GM20000 (cell line): ENCODE data around the gene CREBBP.

Source experiments
- DNase-seq: peaks from one replicate; pipeline ENCODE4 v3.0.0; 2012; ENCODE audit warnings: low spot score
- TF ChIP-seq, protein P1 (sequence below): IDR thresholded peaks from 2 replicates; pipeline ENCODE4 v1.5.1; 2012; ENCODE audit warnings: mild to moderate bottlenecking, control low read depth; ENCODE audit errors: extremely low read depth, missing control alignments

Gene CREBBP

GRCh38 chr16:3759736-3760135 is 120.8 kb downstream of the CREBBP start:
- TF ChIP-seq, protein P1, sequence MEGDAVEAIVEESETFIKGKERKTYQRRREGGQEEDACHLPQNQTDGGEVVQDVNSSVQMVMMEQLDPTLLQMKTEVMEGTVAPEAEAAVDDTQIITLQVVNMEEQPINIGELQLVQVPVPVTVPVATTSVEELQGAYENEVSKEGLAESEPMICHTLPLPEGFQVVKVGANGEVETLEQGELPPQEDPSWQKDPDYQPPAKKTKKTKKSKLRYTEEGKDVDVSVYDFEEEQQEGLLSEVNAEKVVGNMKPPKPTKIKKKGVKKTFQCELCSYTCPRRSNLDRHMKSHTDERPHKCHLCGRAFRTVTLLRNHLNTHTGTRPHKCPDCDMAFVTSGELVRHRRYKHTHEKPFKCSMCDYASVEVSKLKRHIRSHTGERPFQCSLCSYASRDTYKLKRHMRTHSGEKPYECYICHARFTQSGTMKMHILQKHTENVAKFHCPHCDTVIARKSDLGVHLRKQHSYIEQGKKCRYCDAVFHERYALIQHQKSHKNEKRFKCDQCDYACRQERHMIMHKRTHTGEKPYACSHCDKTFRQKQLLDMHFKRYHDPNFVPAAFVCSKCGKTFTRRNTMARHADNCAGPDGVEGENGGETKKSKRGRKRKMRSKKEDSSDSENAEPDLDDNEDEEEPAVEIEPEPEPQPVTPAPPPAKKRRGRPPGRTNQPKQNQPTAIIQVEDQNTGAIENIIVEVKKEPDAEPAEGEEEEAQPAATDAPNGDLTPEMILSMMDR = no peak
- DNase-seq = no peak

GRCh38 chr16:3756113-3756512 is 124.4 kb downstream of the CREBBP start:
- DNase-seq = no peak
- TF ChIP-seq, protein P1 = no peak

DNA sequence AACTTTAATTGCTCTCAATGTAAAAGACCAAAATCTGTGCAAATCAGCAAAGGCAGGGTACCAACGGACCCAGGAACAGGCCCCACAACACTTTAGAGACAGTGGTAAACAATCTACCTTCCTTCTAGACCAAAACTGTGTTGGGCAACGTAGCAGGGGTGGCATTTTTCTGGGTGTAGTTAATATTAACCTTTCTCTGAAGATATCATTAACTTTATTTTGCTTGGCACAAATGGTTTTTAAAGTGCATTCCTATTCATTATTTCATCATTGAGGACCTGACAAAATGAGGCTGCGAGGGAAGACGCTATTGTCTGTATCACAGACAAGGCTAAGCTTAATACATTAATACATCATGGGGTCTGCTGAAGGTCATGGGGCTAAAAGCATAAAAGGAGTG is 125.3 kb downstream of the CREBBP start:
- TF ChIP-seq, protein P1 = no peak
- no peak for DNase-seq

DNA sequence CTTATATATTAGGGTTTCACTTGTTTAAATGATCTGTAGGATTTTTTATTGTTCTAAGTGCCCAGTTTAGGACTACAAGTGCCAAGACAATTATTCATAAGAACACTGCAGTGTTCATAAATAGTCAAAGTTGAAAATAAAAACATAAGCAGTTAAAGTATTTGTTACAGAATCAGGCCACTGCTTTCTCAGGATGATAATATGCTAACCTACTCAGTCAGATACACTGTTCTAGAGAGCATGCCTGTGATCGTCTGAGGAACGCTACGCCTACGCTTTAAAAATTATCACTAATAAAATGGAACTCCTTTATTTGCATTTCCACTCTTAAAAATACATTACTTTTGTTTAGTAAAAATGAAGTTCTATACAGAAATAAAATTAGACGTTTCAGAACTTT is 125.7 kb downstream of the CREBBP start:
- DNase-seq = no peak
- TF ChIP-seq, protein P1 = no peak

DNA sequence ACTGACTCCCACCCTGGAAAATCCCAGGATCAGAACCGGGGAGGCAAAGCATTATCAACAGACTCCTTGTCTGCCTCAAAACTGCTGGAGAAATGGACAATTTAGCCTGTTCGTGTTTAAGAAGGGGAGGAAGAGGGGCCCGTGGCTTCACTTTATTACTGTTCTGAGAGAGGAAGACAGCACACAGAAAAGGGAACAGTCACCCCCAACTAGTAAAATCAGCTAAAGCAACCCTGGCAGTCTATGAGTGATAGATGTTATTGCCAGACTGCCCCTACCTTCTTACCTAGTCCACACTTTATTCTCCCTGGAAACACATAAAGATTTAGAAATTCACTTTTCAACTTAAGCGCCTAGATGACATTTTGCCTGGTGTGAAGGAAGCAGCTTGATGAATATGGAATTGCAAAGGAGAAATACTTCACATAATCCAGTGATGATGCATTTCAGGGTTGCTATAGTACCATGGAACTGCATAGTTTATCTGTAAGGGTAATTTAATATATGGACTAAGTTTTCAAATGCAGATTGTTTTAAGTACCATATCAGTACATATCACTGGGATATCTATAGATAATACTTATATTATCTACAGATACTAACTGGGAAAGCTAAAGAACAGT is 126.3 kb downstream of the CREBBP start:
- no peak for DNase-seq
- TF ChIP-seq, protein P1 = no peak

DNA sequence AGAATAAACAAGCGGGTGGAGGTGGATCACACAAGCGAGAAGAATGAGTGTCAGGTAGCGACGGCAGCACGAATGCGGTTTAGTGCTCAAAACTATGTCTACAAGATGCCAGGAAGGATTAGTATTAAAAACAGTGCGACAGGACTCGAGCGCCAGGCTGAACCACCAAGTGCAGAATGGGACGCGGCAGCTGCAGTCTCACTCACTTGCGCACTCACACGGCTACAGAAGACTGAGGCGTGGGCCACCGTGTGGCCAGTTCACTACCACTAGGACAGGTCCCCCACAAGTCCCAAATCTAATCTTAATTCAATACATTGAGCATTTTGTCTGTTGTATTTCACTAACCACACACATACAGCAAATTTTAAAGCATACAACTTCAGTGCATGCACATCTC is 127.5 kb downstream of the CREBBP start:
- DNase-seq = no peak

GRCh38 chr16:3751878-3752277 is 128.6 kb downstream of the CREBBP start:
- no peak for DNase-seq
- TF ChIP-seq, protein P1 = no peak

More for the DNA sequence above, 127.5 kb downstream of the CREBBP start:
- TF ChIP-seq, protein P1 = no peak
